ENCODE data around the gene ITPRID1.

ITPRID1 gene

GRCh38 chr7:31702354-31702753 lies 188.5 kb downstream of the ITPRID1 start:
- H4K20me1 ChIP-seq (ENCODE audit: low read depth, low read length) = no peaks in the 10 kb centered on the region
- H3K27me3 ChIP-seq (ENCODE audit: low read length) = no peaks in the 10 kb centered on the region
- H3K4me2 ChIP-seq (ENCODE audit: low read depth, low read length, poor library complexity, severe bottlenecking) = no peak overlapping the region
- no peak overlapping the region for H2AFZ ChIP-seq (ENCODE audit: low read depth, low read length, severe bottlenecking)
- no peak overlapping the region for H3K4me3 ChIP-seq (ENCODE audit: insufficient read depth, low read length, poor library complexity, severe bottlenecking)
- no peaks in the 10 kb centered on the region for H3K9me2 ChIP-seq (replicated peaks; ENCODE audit: insufficient read depth, low read length)
- H3K27ac ChIP-seq (ENCODE audit: low read depth, low read length) = no peak overlapping the region
- no peaks in the 10 kb centered on the region for H3K9me3 ChIP-seq (ENCODE audit: insufficient read depth, low read length)
- H3K79me2 ChIP-seq (ENCODE audit: insufficient read depth, low read length) = no peaks in the 10 kb centered on the region
- H3K36me3 ChIP-seq (ENCODE audit: low read length) = no peaks in the 10 kb centered on the region
- H3K9ac ChIP-seq (ENCODE audit: low read length) = no peak overlapping the region
- no peak for TF ChIP-seq CTCF (IDR thresholded peaks at IDR 0.05; ENCODE audit: insufficient read depth, low read length, poor library complexity, severe bottlenecking)
- TF ChIP-seq EZH2phosphoT487 (conservative IDR thresholded peaks at IDR 0.05; ENCODE audit: low read length) = no peak
- H3F3A ChIP-seq (ENCODE audit: insufficient read depth) = no peaks in the 10 kb centered on the region

- no peaks in the 10 kb centered on the region for H3K36me3 ChIP-seq (ENCODE audit: low read length)
- H3F3A ChIP-seq (ENCODE audit: insufficient read depth) = no peaks in the 10 kb centered on the region
- H3K9ac ChIP-seq (ENCODE audit: low read length) = no peak overlapping the region
- H3K4me3 ChIP-seq (ENCODE audit: insufficient read depth, low read length, poor library complexity, severe bottlenecking) = no peak overlapping the region
- H3K79me2 ChIP-seq (ENCODE audit: insufficient read depth, low read length) = no peaks in the 10 kb centered on the region
- no peaks in the 10 kb centered on the region for H3K9me2 ChIP-seq (replicated peaks; ENCODE audit: insufficient read depth, low read length)
- H3K27me3 ChIP-seq (ENCODE audit: low read length) = no peaks in the 10 kb centered on the region
- H3K27ac ChIP-seq (ENCODE audit: low read depth, low read length) = no peak overlapping the region
- TF ChIP-seq CTCF (IDR thresholded peaks at IDR 0.05; ENCODE audit: insufficient read depth, low read length, poor library complexity, severe bottlenecking) = no peak
- TF ChIP-seq EZH2phosphoT487 (conservative IDR thresholded peaks at IDR 0.05; ENCODE audit: low read length) = no peak
- no peaks in the 10 kb centered on the region for H4K20me1 ChIP-seq (ENCODE audit: low read depth, low read length)
- H2AFZ ChIP-seq (ENCODE audit: low read depth, low read length, severe bottlenecking) = no peak overlapping the region
- no peak overlapping the region for H3K4me2 ChIP-seq (ENCODE audit: low read depth, low read length, poor library complexity, severe bottlenecking)
- no peaks in the 10 kb centered on the region for H3K9me3 ChIP-seq (ENCODE audit: insufficient read depth, low read length)
Observed at GRCh38 chr7:31705377-31705776, 191.5 kb downstream of the ITPRID1 start.

- no peaks in the 10 kb centered on the region for H3K9me2 ChIP-seq (replicated peaks; ENCODE audit: insufficient read depth, low read length)
- H2AFZ ChIP-seq (ENCODE audit: low read depth, low read length, severe bottlenecking) = no peak overlapping the region
- H4K20me1 ChIP-seq (ENCODE audit: low read depth, low read length) = no peaks in the 10 kb centered on the region
- no peak overlapping the region for H3K4me2 ChIP-seq (ENCODE audit: low read depth, low read length, poor library complexity, severe bottlenecking)
- no peak overlapping the region for H3K27ac ChIP-seq (ENCODE audit: low read depth, low read length)
- no peak overlapping the region for H3K9ac ChIP-seq (ENCODE audit: low read length)
- no peaks in the 10 kb centered on the region for H3K79me2 ChIP-seq (ENCODE audit: insufficient read depth, low read length)
- no peaks in the 10 kb centered on the region for H3K27me3 ChIP-seq (ENCODE audit: low read length)
- H3F3A ChIP-seq (ENCODE audit: insufficient read depth) = no peaks in the 10 kb centered on the region
- TF ChIP-seq EZH2phosphoT487 (conservative IDR thresholded peaks at IDR 0.05; ENCODE audit: low read length) (no peak), CTCF (IDR thresholded peaks at IDR 0.05; ENCODE audit: insufficient read depth, low read length, poor library complexity, severe bottlenecking) (no peak)
- no peaks in the 10 kb centered on the region for H3K36me3 ChIP-seq (ENCODE audit: low read length)
- no peaks in the 10 kb centered on the region for H3K9me3 ChIP-seq (ENCODE audit: insufficient read depth, low read length)
- no peak overlapping the region for H3K4me3 ChIP-seq (ENCODE audit: insufficient read depth, low read length, poor library complexity, severe bottlenecking)
Observed at GRCh38 chr7:31707089-31707488, 193.2 kb downstream of the ITPRID1 start.
